Activated naive CD8-positive, alpha-beta T cell treated with anti-CD3 and anti-CD28 coated beads for 36 hours (primary cell): ENCODE results near the gene FAM114A2. TPM values are rescaled to one million over a fixed set of nuclear protein-coding genes. Genes with fewer than 3 reads are reported as not detected.

Experiments used
- DNase-seq: peaks from one replicate; pipeline ENCODE4 v3.0.0; 2021
- H3K27ac Mint-ChIP-seq: one replicate; pipeline ENCODE4 v1.8.0; 2022; ENCODE audit warnings: mild to moderate bottlenecking, moderate library complexity, mixed read lengths
- H3K27me3 Mint-ChIP-seq: one replicate; pipeline ENCODE4 v1.8.0; 2022; ENCODE audit warnings: mild to moderate bottlenecking, mixed read lengths
- H3K36me3 Mint-ChIP-seq: one replicate; pipeline ENCODE4 v1.8.0; 2021; ENCODE audit warnings: mild to moderate bottlenecking, mixed read lengths
- H3K4me1 Mint-ChIP-seq: one replicate; pipeline ENCODE4 v1.8.0; 2021; ENCODE audit warnings: mixed read lengths
- H3K4me3 Mint-ChIP-seq: one replicate; pipeline ENCODE4 v1.8.0; 2022; ENCODE audit warnings: mild to moderate bottlenecking, moderate library complexity, mixed read lengths
- H3K9me3 Mint-ChIP-seq: one replicate; pipeline ENCODE4 v1.8.0; 2022; ENCODE audit warnings: mixed read lengths
- total RNA-seq, 2 experiments: library from RNA; stranded (reverse); gene quantifications; one replicate each; pipeline ENCODE4 v1.2.3, GENCODE V29; 2021

Gene FAM114A2
- total RNA-seq, 2 experiments from 2014 or later = 24.8 to 28.9 TPM

- Mint-ChIP-seq H3K4me1 (peaks cover 10% of the 10 kb centered on the region), H3K27me3 (peaks cover 4% of the 10 kb centered on the region), H3K36me3 (no peaks in the 10 kb centered on the region), H3K4me3 (no peak overlapping the region), H3K9me3 (no peaks in the 10 kb centered on the region), H3K27ac (no peak overlapping the region)
- no peak for DNase-seq
Observed at GRCh38 chr5:153959134-153959957, 79.4 kb downstream of the FAM114A2 start.

GRCh38 chr5:153957205-153957604 is 81.5 kb downstream of the FAM114A2 start:
- peaks cover 10% of the 10 kb centered on the region for H3K4me1 Mint-ChIP-seq
- H3K9me3 Mint-ChIP-seq = no peaks in the 10 kb centered on the region
- no peak overlapping the region for H3K4me3 Mint-ChIP-seq
- no peaks in the 10 kb centered on the region for H3K36me3 Mint-ChIP-seq
- H3K27ac Mint-ChIP-seq = no peak overlapping the region
- DNase-seq = no peak
- peaks cover 7% of the 10 kb centered on the region for H3K27me3 Mint-ChIP-seq

GRCh38 chr5:153953411-153953810 is 85.3 kb downstream of the FAM114A2 start:
- H3K4me3 Mint-ChIP-seq = no peak overlapping the region
- no peak overlapping the region for H3K27ac Mint-ChIP-seq
- no peaks in the 10 kb centered on the region for H3K9me3 Mint-ChIP-seq
- H3K36me3 Mint-ChIP-seq = no peaks in the 10 kb centered on the region
- DNase-seq = no peak
- H3K27me3 Mint-ChIP-seq = peaks cover 3% of the 10 kb centered on the region
- H3K4me1 Mint-ChIP-seq = no peaks in the 10 kb centered on the region

DNA sequence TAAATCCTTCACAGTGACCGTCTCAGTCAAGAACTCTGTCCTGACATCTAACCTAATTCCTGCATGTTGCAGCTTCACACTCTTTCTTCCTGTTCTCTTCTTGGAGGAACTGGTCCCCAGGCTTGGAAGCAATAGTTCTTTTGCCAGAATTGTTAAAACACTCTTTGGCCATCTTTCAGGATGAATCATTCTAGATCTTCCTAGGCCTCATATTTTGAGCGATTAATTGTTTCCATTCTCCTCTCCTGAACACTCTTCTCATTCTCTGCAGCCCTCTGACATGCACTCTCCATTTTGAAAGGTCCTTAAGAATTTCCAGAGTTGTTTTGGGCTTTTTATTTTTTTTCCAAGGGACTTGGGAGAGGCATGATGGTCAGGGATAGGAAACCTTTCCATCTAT is 85.8 kb downstream of the FAM114A2 start:
- H3K36me3 Mint-ChIP-seq = no peaks in the 10 kb centered on the region
- H3K27ac Mint-ChIP-seq = no peak overlapping the region
- H3K27me3 Mint-ChIP-seq = peaks cover 3% of the 10 kb centered on the region
- H3K9me3 Mint-ChIP-seq = no peaks in the 10 kb centered on the region
- no peak for DNase-seq
- no peak overlapping the region for H3K4me3 Mint-ChIP-seq
- H3K4me1 Mint-ChIP-seq = no peaks in the 10 kb centered on the region

DNA sequence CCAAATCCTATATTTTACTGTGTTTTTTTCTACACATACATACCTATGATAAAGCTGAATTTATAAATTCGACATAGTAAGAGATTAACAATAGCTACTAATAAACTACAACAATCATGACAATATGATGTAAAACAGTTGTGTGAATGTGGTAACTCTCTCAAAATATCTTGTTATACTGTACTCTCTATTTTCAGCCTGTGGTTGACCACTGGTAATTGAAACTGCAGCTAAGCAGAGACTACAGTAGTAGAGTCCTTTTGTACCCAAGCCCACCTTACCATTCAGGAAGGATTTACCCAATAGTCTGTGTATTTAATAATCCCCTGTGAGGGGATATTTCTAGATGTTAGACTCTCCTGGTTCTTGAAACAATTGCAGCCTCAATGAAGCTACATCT is 86.7 kb downstream of the FAM114A2 start:
- Mint-ChIP-seq H3K36me3 (no peaks in the 10 kb centered on the region), H3K27me3 (peaks cover 3% of the 10 kb centered on the region), H3K27ac (no peak overlapping the region), H3K4me3 (no peak overlapping the region), H3K4me1 (no peaks in the 10 kb centered on the region), H3K9me3 (no peaks in the 10 kb centered on the region)
- no peak for DNase-seq

DNA sequence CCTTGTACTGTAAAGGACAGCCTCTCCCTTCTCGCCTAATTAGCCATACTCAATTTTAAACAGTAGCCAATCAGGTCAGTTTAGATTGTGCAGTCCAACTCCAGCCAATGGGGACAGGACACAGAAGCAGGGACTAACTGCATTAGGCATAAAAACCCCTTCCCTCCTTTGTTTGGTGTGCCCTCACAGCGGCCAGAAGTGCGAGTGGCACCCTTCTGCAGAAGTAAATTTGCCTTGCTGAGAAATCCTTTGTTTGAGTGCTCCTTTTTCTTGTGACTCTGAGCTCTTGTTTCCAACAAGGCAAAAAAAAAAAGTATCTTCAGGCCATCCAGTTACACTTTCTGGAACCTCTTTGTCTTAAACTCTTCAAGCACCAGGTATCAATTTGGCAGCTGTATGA is 97.4 kb downstream of the FAM114A2 start:
- Mint-ChIP-seq H3K4me1 (no peaks in the 10 kb centered on the region), H3K36me3 (no peaks in the 10 kb centered on the region), H3K9me3 (peaks cover 23% of the 10 kb centered on the region), H3K27me3 (peaks cover 3% of the 10 kb centered on the region), H3K27ac (no peak overlapping the region), H3K4me3 (no peak overlapping the region)
- DNase-seq = no peak

Other genes with a start within 250 kb of the FAM114A2 start
- 10 to 100 TPM; 14.1 to 17.2 TPM for gene MFAP3, start 57 bp upstream of the FAM114A2 start, total RNA-seq
- gene GALNT10, start 151.8 kb upstream of the FAM114A2 start, total RNA-seq = 10 to 100 TPM; 16.8 to 19.8 TPM